Measurements from ENCODE around the gene UTP11.

The UTP11 gene

DNA sequence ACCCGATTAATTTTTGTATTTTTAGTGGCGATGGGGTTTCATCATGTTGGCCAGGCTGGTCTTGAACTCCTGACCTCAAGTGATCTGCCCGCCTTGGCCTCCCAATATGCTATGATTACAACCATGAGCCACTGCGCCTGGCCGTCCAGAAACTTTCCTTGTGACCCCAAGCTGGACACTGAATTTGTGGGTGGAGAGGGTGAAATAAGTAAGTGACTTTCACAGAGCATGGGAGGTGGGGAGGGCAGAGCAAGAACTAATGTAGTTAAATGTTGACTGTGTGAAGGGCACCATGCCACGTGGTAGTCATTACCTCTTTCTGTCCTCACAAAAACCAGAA is 2.7 kb upstream of the UTP11 start:
- Mint-ChIP-seq H3K36me3 (ENCODE audit: low read depth) (peaks cover 8% of the 10 kb centered on the region), H3K27ac (peak overlapping the region; percentile 96), H3K27me3 (ENCODE audit: low read depth) (no peaks in the 10 kb centered on the region), H3K9me3 (no peaks in the 10 kb centered on the region), H3K4me1 (ENCODE audit: low read depth) (peaks cover 41% of the 10 kb centered on the region), H3K4me3 (no peak overlapping the region)
- no peak for DNase-seq (ENCODE audit: low spot score)

DNA sequence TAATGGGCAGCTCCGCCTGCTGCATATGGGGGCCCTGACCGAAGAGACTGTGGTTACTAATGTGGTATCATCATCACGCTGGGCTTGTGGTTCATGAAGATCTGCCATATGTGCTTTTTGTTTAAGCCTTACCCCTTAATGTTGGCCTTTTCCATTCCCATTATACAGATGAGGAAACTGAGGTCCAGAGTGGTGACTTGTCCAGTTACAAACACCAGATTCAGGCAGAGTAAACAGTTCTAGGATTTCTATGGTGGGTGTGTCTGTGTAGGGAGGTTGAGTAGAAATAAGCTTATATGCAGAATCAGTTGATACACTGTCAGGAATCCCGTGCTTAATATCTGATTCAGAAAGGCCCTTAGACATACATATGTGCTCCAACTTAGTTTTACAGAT is 691 bp downstream of the UTP11 start:
- Mint-ChIP-seq H3K27ac (peak overlapping the region; percentile 96), H3K4me3 (peak overlapping the region; percentile 98), H3K36me3 (ENCODE audit: low read depth) (peaks cover 18% of the 10 kb centered on the region), H3K27me3 (ENCODE audit: low read depth) (no peaks in the 10 kb centered on the region), H3K9me3 (no peaks in the 10 kb centered on the region), H3K4me1 (ENCODE audit: low read depth) (peaks cover 45% of the 10 kb centered on the region)
- DNase-seq (ENCODE audit: low spot score): no peak

DNA sequence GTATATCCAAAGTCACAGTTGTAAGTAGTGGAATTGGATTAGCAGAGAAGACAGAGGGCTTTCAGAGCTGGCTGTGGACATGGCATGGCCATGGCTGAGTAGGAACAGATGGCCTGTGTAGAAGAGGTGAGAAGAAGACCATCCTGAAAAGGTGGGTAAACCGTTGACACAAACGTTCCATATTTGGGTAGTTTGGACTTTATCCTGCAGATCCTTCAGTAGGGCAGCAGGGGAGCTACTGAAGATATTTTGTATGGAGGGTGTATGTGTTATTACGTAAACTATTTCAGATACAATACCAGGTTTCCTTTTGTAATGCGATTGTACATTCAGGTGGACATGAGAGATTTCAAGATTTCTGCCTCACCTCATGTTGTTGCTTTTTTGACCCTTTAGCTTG is 1.6 kb downstream of the UTP11 start:
- Mint-ChIP-seq H3K4me3 (peak overlapping the region; percentile 98), H3K4me1 (ENCODE audit: low read depth) (peaks cover 44% of the 10 kb centered on the region), H3K36me3 (ENCODE audit: low read depth) (peaks cover 26% of the 10 kb centered on the region), H3K9me3 (no peaks in the 10 kb centered on the region), H3K27me3 (ENCODE audit: low read depth) (no peaks in the 10 kb centered on the region), H3K27ac (no peak overlapping the region)
- no peak for DNase-seq (ENCODE audit: low spot score)

DNA sequence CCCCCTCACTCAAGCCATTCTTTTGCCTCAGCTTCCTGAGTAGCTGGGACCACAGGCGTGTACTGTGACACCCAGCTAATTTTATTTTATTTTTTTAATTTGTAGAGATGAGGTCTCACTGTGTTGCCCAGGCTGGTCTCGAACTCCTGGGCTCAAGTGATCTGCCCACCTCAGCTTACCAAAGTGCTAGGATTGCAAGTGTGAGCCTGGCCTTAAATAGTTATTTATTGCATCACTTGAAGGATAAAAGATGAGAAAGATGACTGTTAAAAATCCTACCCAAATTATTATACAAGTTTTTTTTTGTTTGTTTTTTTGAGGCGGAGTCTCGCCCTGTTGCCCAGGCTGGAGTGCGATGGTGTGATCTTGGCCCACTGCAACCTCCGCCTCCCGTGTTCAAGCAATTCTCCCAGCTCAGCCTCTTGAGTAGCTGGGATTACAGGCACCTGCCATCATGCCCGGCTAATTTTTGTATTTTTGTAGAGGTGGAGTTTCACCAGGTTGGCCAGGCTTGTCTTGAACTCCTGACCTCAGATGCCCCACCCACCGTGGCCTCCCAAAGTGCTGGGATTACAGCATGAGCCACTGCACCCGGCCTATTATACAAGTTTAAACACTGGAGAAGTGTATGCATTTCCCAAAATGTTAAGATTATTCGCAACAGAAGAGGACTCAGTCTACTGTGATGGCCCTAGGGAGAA is 2.3 kb downstream of the UTP11 start:
- no peak for DNase-seq (ENCODE audit: low spot score)
- peaks cover 30% of the 10 kb centered on the region for H3K36me3 Mint-ChIP-seq (ENCODE audit: low read depth)
- H3K27ac Mint-ChIP-seq: no peak overlapping the region
- no peak overlapping the region for H3K4me3 Mint-ChIP-seq
- no peaks in the 10 kb centered on the region for H3K27me3 Mint-ChIP-seq (ENCODE audit: low read depth)
- peaks cover 38% of the 10 kb centered on the region for H3K4me1 Mint-ChIP-seq (ENCODE audit: low read depth)
- H3K9me3 Mint-ChIP-seq: no peaks in the 10 kb centered on the region

- Mint-ChIP-seq H3K27ac (no peak overlapping the region), H3K36me3 (ENCODE audit: low read depth) (peaks cover 38% of the 10 kb centered on the region), H3K9me3 (no peaks in the 10 kb centered on the region), H3K4me1 (ENCODE audit: low read depth) (peaks cover 29% of the 10 kb centered on the region), H3K4me3 (no peak overlapping the region), H3K27me3 (ENCODE audit: low read depth) (no peaks in the 10 kb centered on the region)
- DNase-seq (ENCODE audit: low spot score): no peak
Measured at GRCh38 chr1:38015978-38016725, 3.6 kb downstream of the UTP11 start.

DNA sequence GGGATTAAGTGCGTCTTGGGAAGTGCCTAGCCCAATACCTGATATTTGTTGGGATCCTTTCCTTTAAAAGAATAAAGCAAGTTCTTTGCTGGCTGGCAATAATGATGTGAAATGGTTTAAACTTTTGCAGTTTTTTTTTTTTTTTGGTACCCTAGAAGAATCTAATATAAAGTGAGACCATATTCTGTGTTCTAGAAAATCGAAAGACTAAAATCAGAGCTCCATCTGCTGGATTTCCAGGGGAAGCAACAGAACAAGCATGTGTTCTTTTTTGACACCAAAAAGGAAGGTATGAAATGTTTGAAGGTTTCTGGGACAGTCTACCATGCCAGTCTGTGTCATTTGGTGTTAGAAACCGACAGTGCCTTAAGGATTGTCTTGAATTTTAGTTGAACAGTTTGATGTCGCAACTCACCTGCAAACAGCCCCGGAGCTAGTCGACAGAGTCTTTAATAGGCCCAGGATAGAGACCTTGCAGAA is 6.4 kb downstream of the UTP11 start:
- H3K36me3 Mint-ChIP-seq (ENCODE audit: low read depth): peaks cover 44% of the 10 kb centered on the region

DNA sequence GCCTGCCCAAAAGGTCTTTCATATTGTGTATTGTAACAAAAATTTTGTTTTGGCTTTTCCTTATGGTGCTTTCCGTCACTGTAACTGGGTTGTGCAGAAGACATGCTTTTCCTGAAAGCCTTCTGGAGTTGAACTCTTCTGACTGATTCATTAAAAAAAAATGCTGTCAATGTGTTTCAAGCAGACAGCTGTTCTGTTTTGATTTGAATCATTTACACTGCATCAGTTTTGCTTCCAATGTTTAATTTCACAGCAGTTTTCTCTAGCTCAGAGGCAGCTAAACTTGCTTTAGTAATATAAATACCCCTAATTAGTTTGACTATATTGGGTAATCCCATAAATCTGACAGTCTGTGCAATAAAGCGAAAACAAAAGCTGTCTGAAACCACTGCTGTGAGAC is 7.9 kb downstream of the UTP11 start:
- no peak overlapping the region for H3K4me3 Mint-ChIP-seq
- no peaks in the 10 kb centered on the region for H3K27me3 Mint-ChIP-seq (ENCODE audit: low read depth)
- no peak for DNase-seq (ENCODE audit: low spot score)
- H3K36me3 Mint-ChIP-seq (ENCODE audit: low read depth): peaks cover 52% of the 10 kb centered on the region
- H3K27ac Mint-ChIP-seq: no peak overlapping the region
- H3K4me1 Mint-ChIP-seq (ENCODE audit: low read depth): peaks cover 5% of the 10 kb centered on the region
- no peaks in the 10 kb centered on the region for H3K9me3 Mint-ChIP-seq

More for the DNA sequence above, 6.4 kb downstream of the UTP11 start:
- Mint-ChIP-seq H3K4me3 (no peak overlapping the region), H3K4me1 (ENCODE audit: low read depth) (peaks cover 13% of the 10 kb centered on the region), H3K27ac (no peak overlapping the region), H3K9me3 (no peaks in the 10 kb centered on the region), H3K27me3 (ENCODE audit: low read depth) (no peaks in the 10 kb centered on the region)
- DNase-seq (ENCODE audit: low spot score): no peak

DNA sequence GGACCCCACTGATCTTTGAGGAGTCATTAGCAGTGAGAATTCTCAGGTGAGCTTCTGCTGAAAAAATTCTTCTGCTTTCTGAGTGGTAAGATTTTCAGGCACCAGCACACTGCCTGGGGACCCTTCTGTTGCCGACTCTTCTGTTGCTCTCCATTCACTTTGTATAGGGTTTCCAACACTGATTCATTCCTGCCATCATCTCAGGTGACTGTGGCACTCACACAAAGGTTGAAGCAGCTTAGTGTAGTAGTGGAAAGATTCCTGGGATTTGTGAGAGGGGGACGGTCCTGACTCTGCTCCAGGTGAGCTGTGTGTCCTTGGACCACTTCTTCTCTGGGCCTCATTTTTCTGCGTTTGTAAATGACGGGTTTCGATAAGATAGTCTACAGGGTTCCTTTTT is 9.4 kb downstream of the UTP11 start:
- Mint-ChIP-seq H3K4me1 (ENCODE audit: low read depth) (peaks cover 5% of the 10 kb centered on the region), H3K36me3 (ENCODE audit: low read depth) (peaks cover 56% of the 10 kb centered on the region), H3K27me3 (ENCODE audit: low read depth) (no peaks in the 10 kb centered on the region), H3K4me3 (no peak overlapping the region), H3K9me3 (no peaks in the 10 kb centered on the region), H3K27ac (no peak overlapping the region)
- DNase-seq (ENCODE audit: low spot score): no peak

GRCh38 chr1:38022810-38023209 is 10.3 kb downstream of the UTP11 start:
- H3K4me1 Mint-ChIP-seq (ENCODE audit: low read depth): peaks cover 10% of the 10 kb centered on the region
- DNase-seq (ENCODE audit: low spot score): no peak
- H3K36me3 Mint-ChIP-seq (ENCODE audit: low read depth): peaks cover 51% of the 10 kb centered on the region
- no peak overlapping the region for H3K4me3 Mint-ChIP-seq
- H3K9me3 Mint-ChIP-seq: no peaks in the 10 kb centered on the region
- no peak overlapping the region for H3K27ac Mint-ChIP-seq
- no peaks in the 10 kb centered on the region for H3K27me3 Mint-ChIP-seq (ENCODE audit: low read depth)

- Mint-ChIP-seq H3K4me3 (no peak overlapping the region), H3K27ac (no peak overlapping the region), H3K27me3 (ENCODE audit: low read depth) (no peaks in the 10 kb centered on the region), H3K9me3 (no peaks in the 10 kb centered on the region), H3K4me1 (ENCODE audit: low read depth) (peaks cover 28% of the 10 kb centered on the region), H3K36me3 (ENCODE audit: low read depth) (peaks cover 38% of the 10 kb centered on the region)
- DNase-seq (ENCODE audit: low spot score): no peak
Measured at GRCh38 chr1:38025233-38025632, 12.7 kb downstream of the UTP11 start.

GRCh38 chr1:38025664-38026063 is 13.1 kb downstream of the UTP11 start:
- Mint-ChIP-seq H3K4me1 (ENCODE audit: low read depth) (peaks cover 32% of the 10 kb centered on the region), H3K36me3 (ENCODE audit: low read depth) (peaks cover 34% of the 10 kb centered on the region), H3K9me3 (no peaks in the 10 kb centered on the region), H3K4me3 (no peak overlapping the region), H3K27ac (no peak overlapping the region), H3K27me3 (ENCODE audit: low read depth) (no peaks in the 10 kb centered on the region)
- no peak for DNase-seq (ENCODE audit: low spot score)

DNA sequence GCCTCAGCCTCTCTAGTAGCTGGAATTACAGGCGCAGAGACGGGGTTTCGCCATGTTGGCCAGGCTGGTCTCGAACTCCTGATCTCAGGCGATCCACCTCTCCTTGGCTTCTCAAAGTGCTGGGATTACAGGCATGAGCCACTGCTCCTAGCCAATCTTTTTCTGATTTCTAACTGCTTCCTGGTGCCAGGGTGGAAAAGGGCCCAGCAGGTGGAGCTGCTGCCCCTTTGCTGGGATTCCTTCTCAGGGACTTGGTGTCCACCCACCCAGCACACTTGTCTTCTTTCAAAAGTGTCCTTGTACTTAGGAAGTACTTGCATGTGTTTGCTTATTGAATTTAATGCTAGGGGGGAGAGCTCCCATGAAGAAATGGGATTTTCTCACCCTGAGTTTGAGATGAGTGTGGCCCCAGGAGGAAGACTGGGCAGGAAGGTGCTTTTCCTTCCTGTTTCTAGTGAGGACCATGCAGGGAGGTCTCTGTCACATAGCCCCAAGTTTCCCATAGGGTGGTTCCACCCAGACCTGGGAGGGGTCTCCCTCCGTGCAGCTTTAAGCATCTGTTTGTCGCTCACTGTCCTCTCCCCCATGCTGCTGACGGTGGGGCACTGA is 14.2 kb downstream of the UTP11 start:
- peak; percentile 40 for DNase-seq (ENCODE audit: low spot score)
- no peaks in the 10 kb centered on the region for H3K27me3 Mint-ChIP-seq (ENCODE audit: low read depth)
- H3K36me3 Mint-ChIP-seq (ENCODE audit: low read depth): peaks cover 31% of the 10 kb centered on the region
- H3K9me3 Mint-ChIP-seq: no peaks in the 10 kb centered on the region
- H3K4me1 Mint-ChIP-seq (ENCODE audit: low read depth): peaks cover 34% of the 10 kb centered on the region
- H3K4me3 Mint-ChIP-seq: no peak overlapping the region
- no peak overlapping the region for H3K27ac Mint-ChIP-seq

DNA sequence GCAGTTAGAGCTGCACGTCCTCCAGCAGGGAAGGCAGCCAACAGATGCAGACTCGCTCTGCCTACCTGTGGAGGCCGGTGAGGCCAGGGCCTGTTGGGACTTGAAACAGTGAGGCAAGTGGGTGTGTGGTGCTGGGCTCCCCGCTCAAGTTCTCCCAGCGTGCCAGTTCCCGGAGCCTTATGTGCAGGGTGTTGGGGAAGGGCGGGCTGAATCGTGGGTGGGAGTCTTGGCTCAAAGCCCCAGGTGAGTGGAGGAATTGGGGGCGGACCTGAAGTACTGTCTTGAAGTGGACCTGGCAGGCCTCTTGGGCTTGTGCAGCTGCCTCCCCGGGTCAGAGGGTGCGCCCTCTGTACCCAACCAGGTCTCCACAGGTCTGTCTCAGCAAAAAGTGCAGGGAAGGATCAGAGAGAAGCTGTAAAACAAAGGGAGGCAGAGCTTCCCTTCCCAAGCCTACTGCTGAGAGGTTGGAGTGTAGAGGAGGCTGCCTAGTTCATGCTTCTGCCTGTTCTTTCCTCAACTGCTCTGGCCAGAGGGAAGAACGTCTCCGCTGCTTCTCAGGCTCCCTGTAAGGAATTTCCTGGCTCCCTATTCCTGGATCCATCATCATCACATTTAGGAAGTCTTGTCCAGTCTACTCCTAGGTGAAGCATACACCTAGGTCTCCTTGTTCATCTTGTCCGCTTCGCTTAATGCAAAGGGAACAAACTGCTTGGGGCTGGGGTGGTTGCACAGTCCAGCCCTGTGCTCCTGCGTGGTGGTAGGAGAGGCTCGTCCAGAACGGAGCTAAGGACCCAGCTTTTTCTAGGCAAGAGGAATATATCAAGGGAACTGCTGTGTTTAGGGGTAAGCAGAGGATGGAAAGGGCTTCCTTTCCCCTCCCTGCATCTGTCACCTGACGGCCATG is 14.9 kb downstream of the UTP11 start:
- Mint-ChIP-seq H3K36me3 (ENCODE audit: low read depth) (peaks cover 24% of the 10 kb centered on the region), H3K9me3 (no peaks in the 10 kb centered on the region), H3K27ac (peak overlapping the region; percentile 36), H3K27me3 (ENCODE audit: low read depth) (no peaks in the 10 kb centered on the region), H3K4me3 (no peak overlapping the region), H3K4me1 (ENCODE audit: low read depth) (peaks cover 35% of the 10 kb centered on the region)
- DNase-seq (ENCODE audit: low spot score): no peak

Measured in T-helper 2 cell treated with Interferon-gamma antibody and Interleukin-4, amounts not matched to agents 5 μg/mL and 100 μg/mL, for 36 hours (primary cell).